Measurements from ENCODE around the gene AMELX.

DNA sequence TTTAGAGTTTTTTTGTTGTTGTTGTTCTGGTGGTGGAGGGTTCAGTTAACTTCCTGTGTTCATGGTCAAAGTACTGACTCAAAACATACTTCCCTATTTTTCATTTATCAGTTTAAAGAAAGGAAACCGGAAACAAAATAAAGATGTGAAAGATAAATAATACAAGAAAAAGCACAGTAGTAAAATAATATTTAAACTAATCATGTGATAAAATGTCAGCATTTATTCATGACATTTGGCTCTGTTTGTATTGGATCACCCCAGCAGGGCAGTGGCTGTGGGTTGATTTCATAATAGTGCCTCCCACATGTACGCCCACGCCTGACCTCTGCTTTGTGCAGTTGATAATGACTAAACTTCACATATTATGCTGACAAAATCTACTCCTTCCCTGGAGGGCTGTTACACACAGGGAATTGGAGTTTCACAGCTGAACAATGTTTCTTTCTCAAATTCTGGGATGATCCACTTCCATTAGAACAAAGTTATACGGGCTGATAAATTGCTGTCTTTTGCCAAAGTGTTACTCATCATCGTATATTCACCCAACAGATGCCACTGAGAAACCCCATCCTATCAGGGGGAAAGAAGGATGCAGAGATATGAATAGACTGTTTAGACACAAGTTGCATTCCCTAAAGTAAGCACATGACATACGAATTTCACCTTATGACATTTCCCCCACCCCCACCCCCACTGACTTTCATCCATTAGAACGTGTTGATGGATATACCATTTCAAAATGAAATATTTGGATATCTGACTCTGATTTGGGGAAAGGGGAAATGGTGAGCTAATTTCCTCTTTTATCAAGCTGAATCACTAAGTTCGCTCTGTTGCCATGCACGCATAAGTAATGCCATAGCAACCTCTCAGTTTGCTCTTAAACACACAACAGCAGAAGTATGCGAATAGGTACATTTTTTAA lies 48.3 kb downstream of the AMELX start:
- TF ChIP-seq CTCF (IDR thresholded peaks at IDR 0.05), result no peak
- no peak for TF ChIP-seq POLR2A (IDR thresholded peaks at IDR 0.05)
- peak in 1 of 3 donors; percentile 67 for TF ChIP-seq POLR2AphosphoS5 (IDR thresholded peaks at IDR 0.05)

Data from suprapubic skin (tissue), 4 donors.